Activated CD8-positive, alpha-beta memory T cell treated with anti-CD3 and anti-CD28 coated beads for 1 hour (primary cell): ENCODE data around the gene STOX1.
"Not testable (repeated sequence)": the region's sequence is repeated elsewhere in the genome, so short reads cannot be mapped to it uniquely, and the experiment has no call there.

Experiments
- DNase-seq, 2 donors: peaks; one replicate each; pipeline ENCODE4 v3.0.0-alpha.2; 2020; ENCODE audit warnings: low read depth in 1 of 2; ENCODE audit errors: extremely low read depth in 1 of 2

The STOX1 gene

DNA sequence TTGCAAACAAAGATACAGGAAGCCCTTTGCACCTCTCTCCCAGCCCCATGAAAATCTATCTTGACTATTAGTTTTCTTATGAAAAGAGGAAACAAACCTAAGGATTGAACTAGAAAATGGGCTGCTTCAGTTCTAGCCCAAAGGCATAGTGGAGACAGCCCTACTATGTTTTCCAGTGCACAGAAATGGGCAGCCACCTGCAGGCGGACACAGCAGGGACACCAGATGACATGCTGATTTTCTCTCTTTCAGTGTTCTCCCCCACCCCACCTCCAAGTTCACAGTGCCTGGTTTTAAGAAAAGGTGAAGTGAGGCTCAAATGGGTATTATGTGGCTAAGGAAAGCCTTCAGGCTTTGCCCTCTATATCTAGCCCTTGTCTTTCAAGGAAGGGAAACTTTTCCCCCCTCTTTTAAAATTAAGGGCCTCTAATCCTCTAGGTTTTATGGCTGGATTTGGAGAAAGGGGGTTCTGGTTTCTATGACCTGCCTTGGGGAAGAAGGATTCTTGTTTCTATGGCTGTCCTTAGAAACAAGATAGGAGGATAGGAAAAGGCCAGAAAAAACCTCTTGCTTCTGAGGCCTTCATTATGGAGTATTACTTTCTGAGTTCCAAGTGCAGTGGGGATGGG lies 50.3 kb downstream of the STOX1 start:
- DNase-seq = no peak

DNA sequence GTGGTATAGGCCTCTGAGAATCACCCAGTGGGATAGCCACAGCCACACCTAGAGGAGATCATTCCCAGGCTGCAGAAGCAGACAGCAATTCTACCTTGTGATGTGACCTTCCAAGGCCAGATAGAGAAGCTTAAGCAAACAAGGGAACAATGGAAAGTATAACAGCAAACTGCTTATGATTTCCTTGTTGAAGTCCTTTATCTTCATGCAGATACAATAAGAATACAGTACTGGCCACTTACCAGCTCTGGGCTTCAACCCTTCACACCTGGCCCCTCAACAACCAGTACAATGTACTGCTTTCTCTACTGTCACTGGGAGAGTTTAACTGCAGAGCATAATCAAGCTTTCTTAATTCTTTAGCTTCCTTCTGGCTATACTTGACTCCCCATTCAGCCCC lies 51.2 kb downstream of the STOX1 start:
- DNase-seq = no peak

DNA sequence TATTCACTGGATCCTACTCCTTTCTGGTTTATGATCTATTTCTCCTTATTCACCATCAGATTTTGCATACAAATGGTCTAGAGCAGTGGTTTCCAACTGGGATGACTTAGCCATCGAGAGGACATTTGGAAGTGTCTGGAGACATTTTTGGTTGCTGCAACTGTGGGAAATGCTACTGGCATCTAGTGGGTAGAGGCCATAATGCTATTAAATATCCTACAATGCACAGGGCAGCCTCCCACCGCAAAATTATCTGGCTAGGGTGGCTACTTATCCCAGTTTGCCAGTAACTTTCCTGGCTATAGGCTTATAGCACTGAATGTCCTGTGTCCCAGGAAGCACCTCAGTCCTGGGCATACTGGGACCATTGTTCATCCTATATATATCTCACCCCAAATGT lies 52.3 kb downstream of the STOX1 start:
- no peak for DNase-seq

DNA sequence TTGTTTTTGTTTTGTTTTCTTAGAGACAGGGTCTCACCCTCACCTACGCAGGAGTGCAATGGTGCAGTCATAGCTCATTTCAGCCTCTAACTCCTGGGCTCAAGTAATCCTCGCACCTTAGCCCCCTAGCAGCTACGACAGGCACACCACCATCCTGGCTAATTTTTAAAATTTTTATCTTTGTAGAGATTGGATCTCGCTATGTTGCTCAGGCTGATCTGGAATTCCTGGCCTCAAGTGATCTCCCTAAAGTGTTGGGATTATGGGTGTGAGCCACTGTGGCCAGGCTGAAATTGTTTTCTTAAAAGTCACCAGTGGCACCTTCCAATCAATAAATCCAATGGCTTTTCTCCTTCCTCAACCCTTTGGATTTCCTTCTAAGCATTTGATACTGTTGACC lies 52.9 kb downstream of the STOX1 start:
- no peak for DNase-seq

DNA sequence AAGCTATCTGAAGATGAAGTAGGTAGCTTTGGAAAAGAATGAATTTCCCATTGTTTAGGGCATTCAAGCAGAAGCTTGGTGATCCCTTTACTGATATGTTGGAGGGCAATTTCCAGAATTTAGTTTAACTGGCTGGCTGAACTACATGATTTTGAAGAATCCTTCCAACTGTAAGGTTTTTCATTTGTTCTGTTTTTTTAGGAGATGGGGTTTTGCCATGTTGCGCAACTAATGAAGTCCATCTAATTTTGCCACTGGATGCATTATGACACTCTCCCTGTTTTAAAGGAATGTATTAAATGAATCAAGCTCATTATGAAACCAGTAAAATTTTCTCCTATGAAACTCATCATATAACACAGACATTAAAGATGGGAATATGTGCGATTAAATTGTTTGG lies 67.7 kb downstream of the STOX1 start:
- no peak for DNase-seq

DNA sequence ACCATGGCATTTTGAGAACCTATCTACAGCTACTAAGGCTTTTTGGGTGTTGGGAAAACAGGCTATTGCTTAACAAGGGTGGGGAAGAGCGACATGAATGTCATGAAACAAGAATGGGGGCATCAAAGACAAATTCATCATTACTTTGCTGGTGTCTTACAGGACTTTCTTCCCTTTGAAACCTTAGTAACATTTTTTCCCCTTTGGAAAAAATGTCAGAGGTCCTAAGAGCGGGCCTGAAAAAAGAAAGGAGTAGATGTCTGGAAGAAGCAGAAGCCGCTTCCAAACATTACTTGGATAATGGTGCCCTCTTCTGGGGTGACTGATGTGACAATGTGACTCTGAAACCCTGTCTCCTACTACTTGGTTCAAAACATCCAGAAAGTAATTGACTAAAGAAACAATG lies 70.0 kb downstream of the STOX1 start:
- no peak for DNase-seq

DNA sequence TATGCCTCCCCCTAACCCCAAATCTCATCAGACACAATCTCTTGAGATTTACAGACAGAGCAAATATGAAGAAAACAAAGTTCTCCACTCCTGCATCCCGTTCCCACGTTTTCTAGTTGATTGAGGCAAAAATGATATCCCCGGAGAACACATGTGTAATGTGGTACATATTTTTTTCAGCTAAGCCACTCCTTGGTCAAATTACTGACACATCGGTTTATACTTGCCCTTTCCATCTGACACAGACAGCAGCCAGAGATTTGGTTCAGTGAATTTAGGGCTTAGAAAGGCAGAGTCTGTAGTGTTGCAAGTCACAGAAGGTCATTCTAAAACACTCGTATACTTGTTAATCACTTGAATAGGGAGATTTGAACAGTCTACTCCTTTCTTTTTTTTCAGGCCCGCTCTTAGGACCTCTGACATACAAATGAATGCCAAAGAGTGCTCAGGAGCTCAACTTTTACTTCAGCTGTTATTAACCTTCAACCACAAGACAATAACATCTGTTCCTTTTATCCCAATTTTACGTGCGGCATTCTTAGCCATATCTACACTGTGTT lies 71.9 kb downstream of the STOX1 start:
- no peak for DNase-seq

DNA sequence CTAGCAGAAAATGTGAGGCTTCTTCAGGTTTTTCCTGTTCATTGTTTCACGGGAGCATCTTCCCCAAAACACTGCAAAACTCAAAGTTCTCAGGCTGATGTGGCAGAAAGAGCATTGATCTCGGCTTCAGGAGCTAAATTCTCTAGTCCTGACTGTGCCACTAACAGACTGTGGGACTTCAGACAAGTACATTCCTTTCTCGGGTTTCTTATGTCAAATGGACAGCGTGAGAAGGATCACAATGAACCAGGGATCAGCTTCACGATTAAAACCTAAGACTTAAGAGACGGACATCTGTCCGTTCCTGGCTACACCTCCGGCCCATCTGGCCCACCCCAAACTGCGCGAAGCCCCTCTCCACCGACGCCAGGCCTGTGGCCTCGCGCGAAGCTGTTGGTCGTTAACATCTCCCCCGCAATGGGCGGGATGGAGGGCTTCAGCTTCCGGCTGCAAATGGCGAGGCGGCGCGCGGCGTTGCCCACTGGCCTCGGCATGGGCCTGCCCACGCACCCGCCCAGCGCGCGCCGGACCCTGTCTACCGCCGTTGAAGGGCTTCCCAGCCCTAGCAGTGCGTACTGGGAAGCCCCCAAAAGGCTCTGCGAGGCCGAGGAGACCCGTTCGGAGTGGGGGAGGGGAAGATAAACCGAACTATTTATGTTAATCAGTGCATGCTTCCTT lies 73.2 kb downstream of the STOX1 start:
- no peak for DNase-seq

DNA sequence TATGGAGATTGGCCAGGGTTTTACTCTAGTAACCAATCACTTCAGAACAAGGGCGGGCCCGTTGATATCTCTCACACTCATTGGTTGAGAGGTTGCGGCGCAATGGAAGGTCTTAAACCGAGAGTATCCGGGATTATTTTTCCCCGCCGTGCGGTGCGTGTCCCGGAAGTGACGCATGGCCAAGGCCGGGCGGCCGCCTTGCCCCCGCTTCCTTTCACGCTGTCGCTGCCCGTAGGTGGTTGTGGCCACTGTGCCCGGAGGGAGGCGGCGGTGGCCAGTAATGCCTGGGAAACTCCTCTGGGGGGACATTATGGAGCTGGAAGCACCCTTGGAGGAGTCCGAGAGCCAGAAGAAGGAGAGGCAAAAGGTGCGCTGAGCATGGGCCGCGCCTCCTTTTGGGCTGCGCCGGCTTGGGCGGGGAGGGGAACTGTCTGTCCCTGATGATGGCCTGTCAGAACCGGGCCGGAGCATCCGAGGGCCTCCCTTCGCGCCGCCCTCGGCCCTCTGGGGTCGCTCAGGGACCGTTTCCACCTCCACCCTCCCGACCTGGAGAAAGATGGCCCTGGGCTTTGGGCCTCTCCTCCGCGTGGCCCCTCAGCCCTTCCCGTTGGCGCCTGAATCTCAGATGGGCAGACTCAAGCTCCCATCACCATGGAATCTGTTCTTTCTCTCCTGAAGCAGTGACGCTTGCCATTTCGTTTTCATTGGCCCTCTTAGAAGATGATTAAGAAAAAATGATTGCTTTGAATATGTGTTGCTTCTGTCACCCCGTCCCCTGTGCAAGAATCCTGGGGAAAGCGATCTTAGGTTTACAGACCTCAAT lies 74.0 kb downstream of the STOX1 start, which contains the start of gene DDX50:
Gene DDX50, plus strand, starts transcription at position 211 of the 823 bp plus-strand sequence. Its CDS starts 70 bp downstream, at position 281.
- DNase-seq = peak; percentile 89 to 91

DNA sequence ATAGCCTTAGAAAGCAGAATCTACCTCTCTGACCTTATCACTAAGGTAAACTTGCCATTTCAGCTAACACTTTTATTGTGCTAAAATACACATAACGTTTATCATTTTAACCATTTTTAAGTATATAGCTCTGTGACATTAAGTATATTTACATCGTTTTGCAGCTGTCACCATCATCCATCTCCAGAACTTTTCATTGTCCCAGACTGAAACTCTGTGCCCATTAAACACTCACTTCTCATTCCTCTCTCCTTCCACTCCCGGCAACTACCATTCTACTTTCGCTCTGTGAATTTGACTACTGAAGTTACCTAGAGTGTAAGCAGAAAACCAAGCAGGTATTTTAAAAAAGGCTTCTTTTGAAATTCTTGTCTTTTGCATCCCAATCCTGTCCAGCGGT lies 75.1 kb downstream of the STOX1 start:
- DNase-seq = no peak

DNA sequence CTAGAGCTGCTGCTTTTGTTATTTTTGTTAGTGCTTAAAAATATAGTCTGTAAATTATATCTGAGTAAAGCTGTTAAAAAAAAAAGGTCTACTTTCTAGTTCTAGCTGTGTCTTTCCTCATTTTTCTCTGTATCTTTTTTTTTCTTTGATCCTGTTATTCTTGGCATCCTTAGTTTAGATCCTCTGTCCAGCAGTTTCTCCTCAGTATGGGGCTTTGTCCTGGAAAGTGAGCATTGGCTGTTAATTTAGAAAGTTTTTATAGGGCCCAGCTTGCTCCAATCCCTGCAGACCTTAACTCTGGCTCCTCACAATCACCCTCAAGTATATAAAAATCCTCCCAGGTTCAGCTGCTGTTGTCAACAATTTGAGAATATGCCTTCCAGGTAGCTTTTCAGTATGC lies 97.3 kb downstream of the STOX1 start:
- DNase-seq = no peak

DNA sequence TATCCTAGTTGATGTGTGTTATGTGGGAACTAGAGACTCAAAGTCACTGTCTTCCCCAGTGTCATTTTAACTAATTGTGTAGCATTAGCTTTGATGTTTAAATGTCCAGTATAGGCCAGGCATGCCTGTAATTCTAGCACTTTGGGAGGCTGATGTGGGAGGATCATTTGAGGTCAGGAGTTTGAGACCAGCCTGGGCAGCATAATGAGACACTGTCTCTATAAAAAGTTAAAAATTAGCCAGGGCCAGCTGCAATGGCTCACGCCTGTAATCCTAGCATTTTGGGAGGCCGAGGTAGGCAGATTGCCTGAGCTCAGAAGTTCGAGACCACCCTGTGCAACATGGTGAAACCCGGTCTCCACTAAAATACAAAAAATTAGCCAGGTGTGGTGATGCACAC lies 98.2 kb downstream of the STOX1 start:
- no peak for DNase-seq

DNA sequence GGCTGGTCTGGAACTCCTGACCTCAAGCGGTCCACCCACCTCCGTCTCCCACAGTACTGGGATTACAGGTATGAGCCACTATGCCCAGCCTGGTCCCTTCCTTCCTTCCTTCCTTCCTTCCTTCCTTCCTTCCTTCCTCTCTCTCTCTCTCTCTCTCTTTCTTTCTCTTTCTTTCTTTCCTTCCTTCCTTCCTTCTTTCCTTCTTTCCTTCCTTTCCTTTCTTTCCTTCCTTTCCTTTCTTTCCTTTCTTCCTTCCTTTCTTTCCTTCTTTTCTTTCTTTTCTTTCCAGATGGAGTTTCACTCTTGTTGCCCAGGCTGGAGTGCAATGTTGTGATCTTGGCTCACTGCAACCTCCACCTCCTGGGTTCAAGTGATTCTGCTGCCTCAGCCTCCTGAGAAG lies 101.8 kb downstream of the STOX1 start:
- not testable (repeated sequence) for DNase-seq

DNA sequence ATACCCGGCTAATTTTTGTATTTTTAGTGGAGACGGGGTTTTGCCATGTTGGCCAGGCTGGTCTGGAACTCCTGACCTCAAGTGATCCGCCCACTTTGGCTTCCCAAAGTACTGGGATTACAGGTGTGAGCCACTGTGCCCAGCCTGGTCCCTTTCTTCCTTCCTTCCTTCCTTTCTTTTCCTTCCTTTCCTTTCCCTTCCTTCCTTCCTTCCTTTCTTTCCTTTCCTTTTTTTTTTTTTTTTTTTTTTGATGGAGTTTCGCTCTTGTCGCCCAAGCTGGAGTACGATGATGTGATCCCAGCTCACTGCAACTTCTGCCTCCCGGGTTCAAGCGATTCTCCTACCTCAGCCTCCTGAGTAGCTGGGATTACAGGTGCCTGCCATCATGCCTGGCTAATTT lies 102.6 kb downstream of the STOX1 start:
- not testable (repeated sequence) for DNase-seq

DNA sequence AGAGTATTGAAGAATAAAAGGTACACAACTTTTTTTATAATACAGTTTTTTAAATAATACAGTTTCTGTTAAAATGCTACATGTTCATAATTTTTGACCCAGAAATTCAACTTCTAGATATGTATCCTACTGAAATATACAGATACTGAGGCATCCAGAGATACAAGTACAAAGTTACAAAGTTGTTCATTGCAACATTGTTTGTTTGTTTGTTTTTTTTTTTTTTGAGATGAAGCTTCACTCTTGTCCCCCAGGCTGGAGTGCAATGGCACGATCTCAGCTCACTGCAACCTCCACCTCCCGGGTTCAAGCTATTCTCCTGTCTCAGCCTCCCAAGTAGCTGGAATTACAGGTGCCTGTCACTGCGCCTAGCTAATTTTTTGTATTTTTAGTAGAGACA lies 105.5 kb downstream of the STOX1 start:
- not testable (repeated sequence) for DNase-seq

DNA sequence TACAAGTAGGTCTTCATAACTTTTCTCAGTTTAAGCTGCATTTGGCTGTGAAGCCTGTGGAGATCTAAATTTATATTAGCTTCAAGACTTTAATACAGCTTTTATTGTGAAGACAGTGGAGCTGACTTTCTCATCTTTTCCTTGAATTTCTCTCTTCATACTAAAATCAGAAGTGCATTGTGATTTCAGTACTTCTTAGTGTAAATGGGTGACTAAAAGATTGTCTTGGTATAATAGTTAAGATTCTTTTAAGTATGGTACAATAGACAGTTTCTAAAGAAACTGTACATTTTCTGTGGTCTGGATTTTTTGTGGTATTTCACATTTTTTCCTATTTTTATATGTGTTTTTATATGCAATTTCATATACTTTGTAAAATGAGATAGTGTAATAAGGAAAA lies 107.7 kb downstream of the STOX1 start:
- no peak for DNase-seq

DNA sequence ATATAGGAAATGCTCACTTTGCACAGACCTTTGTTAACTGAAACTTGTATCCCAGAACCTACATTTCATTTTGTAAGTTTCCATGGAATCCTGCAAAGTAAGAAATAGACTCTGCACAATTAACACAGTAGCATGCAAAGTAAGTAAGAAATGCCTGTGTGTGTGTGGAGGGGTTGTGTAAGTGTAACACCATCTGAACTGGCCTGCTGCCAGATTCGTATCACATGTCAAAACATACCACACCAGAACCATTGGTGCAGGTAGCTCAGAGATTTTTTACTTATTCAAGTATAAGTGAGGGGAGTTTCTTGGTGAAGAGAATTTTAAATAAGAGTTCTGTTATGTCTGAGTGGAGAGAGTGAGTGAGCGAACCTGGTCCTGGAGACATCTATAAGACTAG lies 110.8 kb downstream of the STOX1 start:
- DNase-seq = no peak

DNA sequence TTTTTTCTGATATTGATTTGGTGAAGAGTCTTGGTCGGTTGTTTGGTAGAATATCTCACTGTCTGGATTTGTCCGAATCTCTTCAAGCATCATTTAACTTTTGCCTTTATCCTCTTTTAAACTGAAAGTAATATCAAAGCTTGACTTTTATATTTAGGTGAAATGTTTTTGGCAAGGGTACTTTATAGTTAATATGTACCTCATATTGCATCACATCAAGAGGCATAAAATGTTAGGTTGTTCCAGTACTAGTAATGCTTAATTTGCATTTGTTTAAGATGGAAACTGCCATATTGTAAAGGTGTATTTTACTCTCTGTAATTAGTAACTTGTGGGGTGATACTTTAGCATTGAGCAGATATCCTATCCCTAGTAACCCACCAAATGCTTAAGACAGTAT lies 111.6 kb downstream of the STOX1 start:
- no peak for DNase-seq

DNA sequence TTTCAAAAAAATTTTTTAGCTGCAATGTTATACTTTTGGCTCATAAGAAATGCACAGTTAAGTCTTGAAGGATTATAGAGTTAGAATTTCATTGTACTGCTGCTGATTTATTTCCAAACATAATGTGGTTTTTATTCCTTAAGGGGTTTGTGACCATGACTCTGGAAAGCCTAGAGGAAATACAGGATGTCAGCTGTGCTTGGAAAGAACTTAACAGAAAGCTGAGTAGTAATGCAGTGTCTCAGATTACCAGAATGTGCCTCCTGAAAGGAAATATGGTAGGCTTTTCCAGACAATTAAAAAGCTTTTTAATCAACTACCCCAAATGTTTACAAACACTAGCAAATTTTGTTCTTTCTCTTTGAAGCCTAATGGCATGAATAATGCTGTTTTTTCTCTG lies 113.6 kb downstream of the STOX1 start:
- DNase-seq = not testable (repeated sequence)
